Uterus (tissue), 4 donors: ENCODE results near the gene SHROOM3. TPM values are rescaled to one million over a fixed set of nuclear protein-coding genes. Genes with fewer than 3 reads are reported as not detected.

Experiments
- DNase-seq, 2 donors: peaks; one replicate each; pipeline ENCODE4 v3.0.0-alpha.2; 2019 to 2020
- H3K27ac ChIP-seq, 2 donors: fragments of 200-600 bp; sonication (generic); 1 replicate in 1 of 2; 2 replicates in 1 of 2; pipeline ENCODE4 v1.5.1; 2016 to 2018
- H3K27me3 ChIP-seq, 2 donors: fragments of 200-600 bp; sonication (generic); one replicate each; pipeline ENCODE4 v1.5.1; 2018 to 2019; ENCODE audit warnings: control low read depth in 1 of 2
- H3K36me3 ChIP-seq, 2 donors: fragments of 200-600 bp; sonication (generic); one replicate each; pipeline ENCODE4 v1.5.1; 2019; ENCODE audit warnings: control low read depth in 1 of 2
- H3K4me1 ChIP-seq, 2 donors: fragments of 200-600 bp; sonication (generic); one replicate each; pipeline ENCODE4 v1.5.1; 2018 to 2019; ENCODE audit warnings: control low read depth in 1 of 2
- H3K4me3 ChIP-seq, 2 donors: fragments of 200-600 bp; sonication (generic); 1 replicate in 1 of 2; 2 replicates in 1 of 2; pipeline ENCODE4 v1.5.1; 2018 to 2019; ENCODE audit warnings: mild to moderate bottlenecking in 1 of 2
- H3K9me3 ChIP-seq, 2 donors: fragments of 200-600 bp; sonication (generic); one replicate each; pipeline ENCODE4 v1.5.1; 2019; ENCODE audit warnings: control low read depth in 1 of 2
- CTCF ChIP-seq, 4 experiments: fragments of 200-600 bp in 2 of 4; fragments of 450-650 bp in 2 of 4; sonication (generic) in 2 of 4; IDR thresholded peaks; one replicate each; pipeline ENCODE4 v1.5.1; 2016 to 2019; ENCODE audit warnings: antibody characterized with exemption in 4 of 4, mild to moderate bottlenecking in 2 of 4, moderate library complexity in 1 of 4
- POLR2A ChIP-seq, 2 donors: fragments of 450-650 bp; IDR thresholded peaks; one replicate each; pipeline ENCODE4 v1.6.1; 2016; ENCODE audit warnings: antibody characterized with exemption in 2 of 2, mild to moderate bottlenecking in 1 of 2, moderate library complexity in 1 of 2
- intact Hi-C: fragments of 100-400 bp; cut with DNase I; formaldehyde crosslinking; loops from one replicate; pipeline ENCODE4 v1.15.1; 2023; ENCODE audit warnings: low total_unique reads
- total RNA-seq, 4 donors: library from RNA; depleted of rRNA in 3 of 4; stranded (reverse); fragments of >200 nt in 3 of 4; gene quantifications; one replicate each; pipeline versions ENCODE4 v1.1.0 to v1.2.4, GENCODE V29; 2014 to 2023
- donor health status: DM: yes; HTN: yes; CAD: no.

SHROOM3 gene
- total RNA-seq, 4 donors from 2014 or later: 1.5 to 24.1 (median 3.4) TPM

GRCh38 chr4:76458297-76458696 is 23.3 kb downstream of the SHROOM3 start:
- no peaks in the 10 kb centered on the region for H3K9me3 ChIP-seq
- H3K4me3 ChIP-seq: no peak overlapping the region
- intact Hi-C loops: no loop called here
- no peaks in the 10 kb centered on the region for H3K4me1 ChIP-seq
- no peak for DNase-seq
- no peak for TF ChIP-seq CTCF (IDR thresholded peaks at IDR 0.05)
- no peak for TF ChIP-seq POLR2A (IDR thresholded peaks at IDR 0.05)
- no peak overlapping the region for H3K27ac ChIP-seq
- no peaks in the 10 kb centered on the region for H3K36me3 ChIP-seq
- no peaks in the 10 kb centered on the region for H3K27me3 ChIP-seq

GRCh38 chr4:76458825-76459224 is 23.8 kb downstream of the SHROOM3 start:
- no peak for DNase-seq
- no peak overlapping the region for H3K4me3 ChIP-seq
- no peaks in the 10 kb centered on the region for H3K27me3 ChIP-seq
- intact Hi-C loops: no loop called here
- no peaks in the 10 kb centered on the region for H3K36me3 ChIP-seq
- no peak overlapping the region for H3K27ac ChIP-seq
- TF ChIP-seq CTCF (IDR thresholded peaks at IDR 0.05) (no peak), POLR2A (IDR thresholded peaks at IDR 0.05) (no peak)
- no peaks in the 10 kb centered on the region for H3K9me3 ChIP-seq
- no peaks in the 10 kb centered on the region for H3K4me1 ChIP-seq

- H3K4me1 ChIP-seq: no peaks in the 10 kb centered on the region
- H3K4me3 ChIP-seq: no peak overlapping the region
- H3K27me3 ChIP-seq: no peaks in the 10 kb centered on the region
- H3K36me3 ChIP-seq: no peaks in the 10 kb centered on the region
- no peak overlapping the region for H3K27ac ChIP-seq
- TF ChIP-seq POLR2A (IDR thresholded peaks at IDR 0.05) (no peak), CTCF (IDR thresholded peaks at IDR 0.05) (no peak)
- no peak for DNase-seq
- intact Hi-C loops: no loop called here
- H3K9me3 ChIP-seq: no peaks in the 10 kb centered on the region
Measured at GRCh38 chr4:76459291-76459723, 24.3 kb downstream of the SHROOM3 start.

- intact Hi-C loops: no loop called here
- H3K27me3 ChIP-seq: no peaks in the 10 kb centered on the region
- no peak overlapping the region for H3K4me3 ChIP-seq
- no peaks in the 10 kb centered on the region for H3K36me3 ChIP-seq
- no peaks in the 10 kb centered on the region for H3K9me3 ChIP-seq
- H3K27ac ChIP-seq: no peak overlapping the region
- no peak for DNase-seq
- H3K4me1 ChIP-seq: no peaks in the 10 kb centered on the region
- TF ChIP-seq POLR2A (IDR thresholded peaks at IDR 0.05) (no peak), CTCF (IDR thresholded peaks at IDR 0.05) (no peak)
Measured at GRCh38 chr4:76463568-76463967, 28.5 kb downstream of the SHROOM3 start.

- intact Hi-C loops: no loop called here
- Histone ChIP-seq H3K27ac (no peak overlapping the region), H3K9me3 (no peaks in the 10 kb centered on the region), H3K36me3 (no peaks in the 10 kb centered on the region), H3K27me3 (no peaks in the 10 kb centered on the region), H3K4me3 (no peak overlapping the region), H3K4me1 (no peaks in the 10 kb centered on the region)
- no peak for DNase-seq
- TF ChIP-seq POLR2A (IDR thresholded peaks at IDR 0.05) (no peak), CTCF (IDR thresholded peaks at IDR 0.05) (no peak)
Measured at GRCh38 chr4:76470064-76470463, 35.0 kb downstream of the SHROOM3 start.
